K562 (cell line): ENCODE measurements around the gene SERPINA9. TPM values are rescaled to one million over a fixed set of nuclear protein-coding genes. Genes with fewer than 3 reads are reported as not detected.

Experiments
- ELF2 ChIP-seq: fragments of 250-450 bp; sonication (Bioruptor Pico); IDR thresholded peaks from 2 replicates; pipeline ENCODE4 v1.5.0; 2021; ENCODE audit warnings: mild to moderate bottlenecking
- GATAD2B ChIP-seq: fragments of 450-650 bp; IDR thresholded peaks from 2 replicates; pipeline ENCODE4 v1.6.1; 2017; ENCODE audit warnings: mild to moderate bottlenecking, borderline replicate concordance
- SMC3 ChIP-seq: conservative IDR thresholded peaks from 2 replicates; pipeline ENCODE4 v1.6.1; 2011; ENCODE audit warnings: low read depth, low read length, improper control_type of control experiment; ENCODE audit not compliant: insufficient read depth
- USF2 ChIP-seq: sonication (generic); formaldehyde crosslinking; IDR thresholded peaks from 2 replicates; pipeline ENCODE4 v1.5.0; 2020; ENCODE audit warnings: missing genetic modification reagents
- ZBTB5 ChIP-seq: fragments of 450-650 bp; IDR thresholded peaks from 2 replicates; pipeline ENCODE4 v1.6.1; 2017; ENCODE audit warnings: antibody characterized with exemption
- ZNF449 ChIP-seq: fragments of 250-450 bp; sonication (Bioruptor Pico); IDR thresholded peaks from 2 replicates; pipeline ENCODE4 v1.8.0; 2022; ENCODE audit warnings: moderate library complexity, mild to moderate bottlenecking, inconsistent platforms
- polyA plus RNA-seq, 8 experiments: library from polyadenylated mRNA; depleted of rRNA in 4 of 8; stranded (reverse) in 5 of 8; unstranded in 3 of 8; fragments of >200 nt; fragmentation: Nextera tagmentation in 2 of 8; fragmentation: Illumina TruSeq in 1 of 8; extraction: Ambion mirVana in 2 of 8; extraction: Trizol in 1 of 8; gene quantifications; 2 replicates each; pipeline versions ENCODE4 v1.2.1 to v1.2.3, GENCODE V29; 2011 to 2014; ENCODE audit warnings: inconsistent platforms in 1 of 8, missing spikeins in 1 of 8
- total RNA-seq, 7 experiments: library from RNA; depleted of rRNA in 6 of 7; stranded (reverse); fragments of >200 nt in 6 of 7; fragmentation: Illumina TruSeq in 2 of 7; extraction: Trizol in 2 of 7; gene quantifications; 2 replicates each; pipeline versions ENCODE4 v1.2.1 to v1.2.3, GENCODE V29; 2011 to 2021; ENCODE audit warnings: low replicate concordance in 1 of 7
- TF ChIP-seq, protein P1 (sequence below): fragments of 250-450 bp; sonication (Bioruptor Pico); IDR thresholded peaks from 2 replicates; pipeline ENCODE4 v1.4.0; 2020

The SERPINA9 gene
- total and polyA plus RNA-seq, 9 of the 15 experiments (the other 6 are each of a cell fraction or from before 2014, with no cell fraction given) = not detected

DNA sequence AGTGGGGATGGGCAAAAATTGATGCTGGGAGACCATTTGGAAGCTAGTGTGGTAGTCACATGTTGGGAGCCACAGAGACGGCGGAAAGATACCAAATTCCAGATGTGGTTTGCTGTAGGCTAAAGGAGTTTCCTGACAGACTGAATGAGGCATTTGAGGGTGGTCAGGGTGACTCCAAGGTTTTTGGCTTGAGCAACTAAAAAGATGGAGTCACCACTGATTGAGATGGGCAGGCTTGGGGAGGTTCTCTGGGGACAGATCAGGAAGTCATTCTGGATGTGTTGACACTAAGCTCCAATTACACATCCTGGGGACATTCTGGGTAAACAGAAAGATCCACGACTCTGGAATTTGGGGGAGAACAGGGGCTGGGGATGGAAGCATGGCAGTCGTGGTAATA is 15.5 kb upstream of the SERPINA9 start (continued):
- TF ChIP-seq, protein P1, sequence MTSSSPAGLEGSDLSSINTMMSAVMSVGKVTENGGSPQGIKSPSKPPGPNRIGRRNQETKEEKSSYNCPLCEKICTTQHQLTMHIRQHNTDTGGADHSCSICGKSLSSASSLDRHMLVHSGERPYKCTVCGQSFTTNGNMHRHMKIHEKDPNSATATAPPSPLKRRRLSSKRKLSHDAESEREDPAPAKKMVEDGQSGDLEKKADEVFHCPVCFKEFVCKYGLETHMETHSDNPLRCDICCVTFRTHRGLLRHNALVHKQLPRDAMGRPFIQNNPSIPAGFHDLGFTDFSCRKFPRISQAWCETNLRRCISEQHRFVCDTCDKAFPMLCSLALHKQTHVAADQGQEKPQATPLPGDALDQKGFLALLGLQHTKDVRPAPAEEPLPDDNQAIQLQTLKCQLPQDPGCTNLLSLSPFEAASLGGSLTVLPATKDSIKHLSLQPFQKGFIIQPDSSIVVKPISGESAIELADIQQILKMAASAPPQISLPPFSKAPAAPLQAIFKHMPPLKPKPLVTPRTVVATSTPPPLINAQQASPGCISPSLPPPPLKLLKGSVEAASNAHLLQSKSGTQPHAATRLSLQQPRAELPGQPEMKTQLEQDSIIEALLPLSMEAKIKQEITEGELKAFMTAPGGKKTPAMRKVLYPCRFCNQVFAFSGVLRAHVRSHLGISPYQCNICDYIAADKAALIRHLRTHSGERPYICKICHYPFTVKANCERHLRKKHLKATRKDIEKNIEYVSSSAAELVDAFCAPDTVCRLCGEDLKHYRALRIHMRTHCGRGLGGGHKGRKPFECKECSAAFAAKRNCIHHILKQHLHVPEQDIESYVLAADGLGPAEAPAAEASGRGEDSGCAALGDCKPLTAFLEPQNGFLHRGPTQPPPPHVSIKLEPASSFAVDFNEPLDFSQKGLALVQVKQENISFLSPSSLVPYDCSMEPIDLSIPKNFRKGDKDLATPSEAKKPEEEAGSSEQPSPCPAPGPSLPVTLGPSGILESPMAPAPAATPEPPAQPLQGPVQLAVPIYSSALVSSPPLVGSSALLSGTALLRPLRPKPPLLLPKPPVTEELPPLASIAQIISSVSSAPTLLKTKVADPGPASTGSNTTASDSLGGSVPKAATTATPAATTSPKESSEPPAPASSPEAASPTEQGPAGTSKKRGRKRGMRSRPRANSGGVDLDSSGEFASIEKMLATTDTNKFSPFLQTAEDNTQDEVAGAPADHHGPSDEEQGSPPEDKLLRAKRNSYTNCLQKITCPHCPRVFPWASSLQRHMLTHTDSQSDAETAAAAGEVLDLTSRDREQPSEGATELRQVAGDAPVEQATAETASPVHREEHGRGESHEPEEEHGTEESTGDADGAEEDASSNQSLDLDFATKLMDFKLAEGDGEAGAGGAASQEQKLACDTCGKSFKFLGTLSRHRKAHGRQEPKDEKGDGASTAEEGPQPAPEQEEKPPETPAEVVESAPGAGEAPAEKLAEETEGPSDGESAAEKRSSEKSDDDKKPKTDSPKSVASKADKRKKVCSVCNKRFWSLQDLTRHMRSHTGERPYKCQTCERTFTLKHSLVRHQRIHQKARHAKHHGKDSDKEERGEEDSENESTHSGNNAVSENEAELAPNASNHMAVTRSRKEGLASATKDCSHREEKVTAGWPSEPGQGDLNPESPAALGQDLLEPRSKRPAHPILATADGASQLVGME (CRISPR knock-in tag) = no peak
- TF ChIP-seq ELF2 (CRISPR knock-in tag) (no peak), ZNF449 (CRISPR knock-in tag) (no peak), GATAD2B (no peak), ZBTB5 (no peak), SMC3 (no peak), USF2 (CRISPR knock-in tag) (no peak)
